ENCODE results near the gene COL12A1.

COL12A1 gene

GRCh38 chr6:75221116-75221515, 15.3 kb upstream of the COL12A1 start:
- peaks cover 22% of the 10 kb centered on the region for H3K27me3 Mint-ChIP-seq
- ATAC-seq, result no peak

GRCh38 chr6:75220357-75220756, 14.5 kb upstream of the COL12A1 start:
- Mint-ChIP-seq H3K9me3 (no peaks in the 10 kb centered on the region), H3K4me1 (no peaks in the 10 kb centered on the region), H3K27ac (no peak overlapping the region), H3K4me3 (no peak overlapping the region), H3K27me3 (peaks cover 29% of the 10 kb centered on the region)
- DNase-seq (no peak), ATAC-seq (no peak)

More at GRCh38 chr6:75221116-75221515, 15.3 kb upstream of the COL12A1 start:
- DNase-seq, result no peak
- Mint-ChIP-seq H3K27ac (no peak overlapping the region), H3K4me3 (no peak overlapping the region), H3K9me3 (no peaks in the 10 kb centered on the region), H3K4me1 (no peaks in the 10 kb centered on the region)

- Mint-ChIP-seq H3K27ac (peak overlapping the region in 1 of 2 donors; percentile 52), H3K4me3 (no peak overlapping the region), H3K4me1 (no peaks in the 10 kb centered on the region), H3K27me3 (peaks cover 30% of the 10 kb centered on the region), H3K9me3 (no peaks in the 10 kb centered on the region)
- ATAC-seq (no peak), DNase-seq (no peak)
These were observed 13.4 kb upstream of the COL12A1 start for GRCh38 chr6:75219263-75219662.

GRCh38 chr6:75217193-75217592, 11.3 kb upstream of the COL12A1 start:
- DNase-seq, result no peak
- H3K27ac Mint-ChIP-seq, result peak overlapping the region in 1 of 2 donors; percentile 53
- no peaks in the 10 kb centered on the region for H3K4me1 Mint-ChIP-seq
- ATAC-seq, result no peak
- no peak overlapping the region for H3K4me3 Mint-ChIP-seq
- H3K27me3 Mint-ChIP-seq, result peaks cover 38% of the 10 kb centered on the region
- no peaks in the 10 kb centered on the region for H3K9me3 Mint-ChIP-seq

GRCh38 chr6:75215291-75215690, 9.4 kb upstream of the COL12A1 start:
- no peak for DNase-seq
- Mint-ChIP-seq H3K27ac (no peak overlapping the region), H3K9me3 (no peaks in the 10 kb centered on the region), H3K4me1 (no peaks in the 10 kb centered on the region), H3K4me3 (no peak overlapping the region), H3K27me3 (peaks cover 52% of the 10 kb centered on the region)
- ATAC-seq, result no peak

- H3K27ac Mint-ChIP-seq, result no peak overlapping the region
- peak; percentile 45 for ATAC-seq
- H3K4me3 Mint-ChIP-seq, result no peak overlapping the region
- DNase-seq, result no peak
- H3K27me3 Mint-ChIP-seq, result peaks cover 52% of the 10 kb centered on the region
- H3K9me3 Mint-ChIP-seq, result no peaks in the 10 kb centered on the region
- H3K4me1 Mint-ChIP-seq, result peaks cover 6% of the 10 kb centered on the region
These were observed 7.9 kb upstream of the COL12A1 start for GRCh38 chr6:75213732-75214131.

- DNase-seq, result no peak
- Mint-ChIP-seq H3K27me3 (peaks cover 54% of the 10 kb centered on the region), H3K27ac (no peak overlapping the region), H3K4me1 (peaks cover 12% of the 10 kb centered on the region), H3K9me3 (no peaks in the 10 kb centered on the region), H3K4me3 (no peak overlapping the region)
- ATAC-seq, result no peak
These were observed 7.3 kb upstream of the COL12A1 start for GRCh38 chr6:75213112-75213511.

GRCh38 chr6:75211920-75212590, 6.2 kb upstream of the COL12A1 start:
- H3K27me3 Mint-ChIP-seq, result peaks cover 61% of the 10 kb centered on the region

GRCh38 chr6:75210885-75211739, 5.3 kb upstream of the COL12A1 start:
- H3K4me3 Mint-ChIP-seq, result no peak overlapping the region
- peaks cover 32% of the 10 kb centered on the region for H3K4me1 Mint-ChIP-seq
- ATAC-seq, result no peak
- no peaks in the 10 kb centered on the region for H3K9me3 Mint-ChIP-seq
- H3K27me3 Mint-ChIP-seq, result peaks cover 71% of the 10 kb centered on the region
- peak; percentile 33 to 45 for DNase-seq
- H3K27ac Mint-ChIP-seq, result no peak overlapping the region

More at GRCh38 chr6:75211920-75212590, 6.2 kb upstream of the COL12A1 start:
- Mint-ChIP-seq H3K27ac (no peak overlapping the region), H3K4me3 (no peak overlapping the region), H3K9me3 (no peaks in the 10 kb centered on the region), H3K4me1 (peaks cover 23% of the 10 kb centered on the region)
- ATAC-seq (no peak), DNase-seq (no peak)

GRCh38 chr6:75209184-75209723, 3.4 kb upstream of the COL12A1 start:
- H3K4me3 Mint-ChIP-seq, result no peak overlapping the region
- H3K4me1 Mint-ChIP-seq, result peaks cover 51% of the 10 kb centered on the region
- DNase-seq, result no peak
- ATAC-seq, result no peak
- peaks cover 81% of the 10 kb centered on the region for H3K27me3 Mint-ChIP-seq
- no peaks in the 10 kb centered on the region for H3K9me3 Mint-ChIP-seq
- no peak overlapping the region for H3K27ac Mint-ChIP-seq

GRCh38 chr6:75208298-75209183, 2.7 kb upstream of the COL12A1 start:
- Mint-ChIP-seq H3K4me3 (peak overlapping the region; percentile 61 to 67), H3K9me3 (no peaks in the 10 kb centered on the region), H3K27me3 (peaks cover 89% of the 10 kb centered on the region), H3K4me1 (peaks cover 54% of the 10 kb centered on the region), H3K27ac (no peak overlapping the region)
- DNase-seq (peak; percentile 80 to 81), ATAC-seq (peak; percentile 81)

- no peak for ATAC-seq
- H3K27ac Mint-ChIP-seq, result no peak overlapping the region
- H3K4me1 Mint-ChIP-seq, result peaks cover 64% of the 10 kb centered on the region
These were observed 906 bp upstream of the COL12A1 start for GRCh38 chr6:75206576-75207342.

GRCh38 chr6:75204959-75205775, 686 bp downstream of the COL12A1 start:
- DNase-seq (peak in 1 of 2 donors; percentile 22), ATAC-seq (no peak)
- Mint-ChIP-seq H3K4me3 (peak overlapping the region; percentile 79 to 82), H3K27me3 (peaks cover 92% of the 10 kb centered on the region), H3K4me1 (peaks cover 65% of the 10 kb centered on the region), H3K9me3 (no peaks in the 10 kb centered on the region), H3K27ac (no peak overlapping the region)

More at GRCh38 chr6:75206576-75207342, 906 bp upstream of the COL12A1 start:
- Mint-ChIP-seq H3K4me3 (peak overlapping the region; percentile 61 to 69), H3K27me3 (peaks cover 94% of the 10 kb centered on the region), H3K9me3 (no peaks in the 10 kb centered on the region)
- no peak for DNase-seq
